NCI-H82 treated with DMSO at 0.1 percent for 48 hours (cell line): ENCODE data around the gene TMED3.
"Not testable (repeated sequence)": the region's sequence is repeated elsewhere in the genome, so short reads cannot be mapped to it uniquely, and the experiment has no call there.

ENCODE experiments used
- DNase-seq: peaks from one replicate; lab custom pipeline; 2025; ENCODE audit not compliant: unreplicated experiment; lab: John Stamatoyannopoulos, UW

Gene TMED3

DNA sequence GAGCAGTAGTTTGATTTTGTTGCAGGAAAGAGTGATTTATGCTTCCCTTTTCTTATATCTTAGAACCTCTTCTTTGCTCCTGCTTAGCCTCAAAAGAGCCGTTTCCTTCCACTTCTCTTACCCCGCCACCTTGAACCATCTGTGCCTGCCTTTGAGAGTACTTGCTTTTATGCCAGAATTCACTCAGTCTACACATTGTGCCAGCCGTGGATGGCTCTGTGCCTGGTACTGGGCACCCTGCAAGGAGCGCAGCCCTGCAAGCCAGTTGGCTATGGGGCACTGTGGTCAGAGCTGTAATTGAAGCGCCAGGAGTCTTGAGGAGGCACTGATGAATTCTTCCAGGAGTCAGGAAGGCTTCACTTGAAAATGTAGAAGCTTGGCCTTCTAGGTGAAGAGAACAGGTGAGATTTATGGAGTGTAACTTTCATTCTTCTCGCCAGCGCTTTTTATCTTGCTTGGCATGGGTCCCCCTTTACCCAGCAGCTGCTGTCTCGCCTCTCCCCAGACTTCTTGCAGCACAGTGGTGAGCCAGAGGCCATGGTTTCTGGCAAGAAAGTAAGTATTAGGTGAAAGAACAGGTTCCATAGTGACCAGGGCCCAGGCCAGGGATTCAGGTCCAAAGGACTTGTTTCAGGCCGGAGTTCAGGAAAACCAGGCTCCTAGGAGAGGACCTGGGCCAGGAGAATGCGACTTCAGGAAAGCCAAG lies 4.9 kb downstream of the TMED3 start:
- DNase-seq, result no peak

DNA sequence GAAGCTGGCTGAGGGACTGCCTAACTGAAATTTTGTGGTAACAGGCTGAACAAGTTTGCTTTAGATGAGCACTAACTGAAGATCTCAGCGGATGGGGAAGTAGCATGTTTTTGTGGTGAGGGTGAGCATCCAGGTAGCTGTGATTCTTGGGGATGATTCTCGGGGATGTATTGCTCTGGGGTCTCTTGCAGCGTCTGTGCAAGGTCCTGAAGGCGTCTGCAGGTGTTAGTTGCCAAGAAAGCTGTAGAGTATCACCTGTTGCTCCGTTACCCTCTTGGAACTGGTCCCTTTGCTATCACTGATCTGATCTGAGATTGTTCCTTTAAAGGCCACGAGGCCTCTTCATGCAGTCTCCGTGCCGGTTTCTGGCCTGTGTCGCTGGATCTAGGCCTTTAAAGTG lies 6.0 kb downstream of the TMED3 start:
- no peak for DNase-seq

DNA sequence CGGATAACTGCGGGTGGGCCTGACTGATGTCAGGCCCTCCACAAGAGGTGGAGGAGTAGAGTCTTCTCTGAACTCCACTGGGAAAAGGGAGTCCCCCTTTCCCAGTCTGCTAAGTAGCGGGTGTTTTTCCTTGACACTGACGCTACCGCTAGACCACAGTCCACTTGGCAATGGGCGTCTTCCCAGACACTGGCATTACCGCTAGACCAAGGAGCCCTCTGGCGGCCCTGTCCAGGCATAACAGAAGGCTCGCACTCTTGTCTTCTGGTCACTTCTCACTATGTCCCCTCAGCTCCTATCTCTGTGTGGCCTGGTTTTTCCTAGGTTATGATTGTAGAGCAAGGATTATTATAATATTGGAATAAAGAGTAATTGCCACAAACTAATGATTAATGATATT lies 9.1 kb downstream of the TMED3 start:
- not testable (repeated sequence) for DNase-seq

DNA sequence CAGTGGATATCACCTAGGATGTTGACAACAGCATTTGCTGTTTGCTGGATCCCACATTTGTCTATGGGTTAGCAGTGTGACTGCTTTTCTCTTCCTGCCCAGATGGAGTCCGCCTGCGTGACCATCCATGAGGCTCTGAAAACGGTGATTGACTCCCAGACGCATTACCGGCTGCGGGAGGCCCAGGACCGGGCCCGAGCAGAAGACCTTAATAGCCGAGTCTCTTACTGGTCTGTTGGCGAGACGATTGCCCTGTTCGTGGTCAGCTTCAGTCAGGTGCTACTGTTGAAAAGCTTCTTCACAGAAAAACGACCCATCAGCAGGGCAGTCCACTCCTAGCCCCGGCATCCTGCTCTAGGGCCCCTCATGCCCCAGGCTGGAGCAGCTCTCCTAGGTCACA lies 11.0 kb downstream of the TMED3 start:
- DNase-seq, result no peak

DNA sequence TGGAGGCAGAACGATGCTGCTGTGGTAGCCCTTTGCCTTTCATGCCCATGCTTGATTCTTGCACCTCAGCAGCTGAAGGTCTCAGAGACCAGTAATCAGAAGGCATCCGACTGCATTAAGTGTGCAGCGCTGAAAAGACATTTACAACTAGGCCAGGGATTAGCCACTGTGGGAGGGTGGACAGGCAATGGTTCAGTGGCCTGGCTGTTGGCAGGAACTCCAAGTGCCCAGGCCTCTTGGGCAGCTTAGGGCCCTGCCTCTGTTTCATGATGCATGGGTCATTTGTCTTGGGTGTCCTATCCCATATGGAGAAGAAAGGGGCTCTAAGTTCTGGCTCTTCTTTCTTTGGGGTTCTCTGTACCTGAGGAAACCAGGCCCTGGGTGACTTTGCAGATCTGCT lies 11.4 kb downstream of the TMED3 start:
- no peak for DNase-seq

DNA sequence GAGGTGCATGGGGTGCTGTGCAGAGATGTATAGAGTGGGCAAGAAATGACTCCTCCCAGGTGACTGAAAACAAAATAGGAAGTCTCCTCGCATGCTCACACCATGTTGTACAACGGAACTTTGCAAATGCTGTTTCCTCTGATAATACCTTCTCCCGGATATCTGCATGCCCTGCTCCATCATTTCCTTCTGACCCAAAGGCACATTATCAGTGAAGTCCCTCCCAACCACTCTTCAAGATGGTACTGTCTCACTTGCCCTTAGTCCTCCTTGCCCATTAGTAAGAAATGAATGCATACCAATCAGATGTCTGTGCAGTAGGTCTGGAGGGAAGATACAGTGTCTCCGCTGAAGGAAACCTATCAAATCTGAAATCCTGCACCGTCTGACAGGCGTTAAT lies 12.0 kb downstream of the TMED3 start:
- DNase-seq, result no peak

DNA sequence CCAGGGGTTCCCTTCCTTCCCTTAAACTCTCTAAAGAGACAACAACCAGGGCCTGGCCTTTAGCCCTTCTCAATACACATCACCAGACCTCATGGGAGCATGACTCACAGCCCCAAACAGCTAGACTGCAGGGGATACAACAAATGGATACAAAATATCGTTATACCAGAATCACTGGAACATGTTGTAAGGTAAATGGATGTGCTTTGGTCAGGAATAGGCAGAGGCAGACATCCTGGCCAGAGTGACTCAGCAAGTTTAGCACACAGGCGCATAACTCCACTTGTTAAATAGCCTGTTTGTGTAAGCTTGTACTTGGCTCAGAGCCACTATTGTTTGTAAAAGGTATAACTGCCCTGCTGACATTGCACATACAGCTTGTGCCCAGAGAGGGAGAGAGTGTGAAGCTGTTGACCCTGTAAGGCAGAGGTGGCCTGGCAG lies 18.3 kb downstream of the TMED3 start:
- no peak for DNase-seq

DNA sequence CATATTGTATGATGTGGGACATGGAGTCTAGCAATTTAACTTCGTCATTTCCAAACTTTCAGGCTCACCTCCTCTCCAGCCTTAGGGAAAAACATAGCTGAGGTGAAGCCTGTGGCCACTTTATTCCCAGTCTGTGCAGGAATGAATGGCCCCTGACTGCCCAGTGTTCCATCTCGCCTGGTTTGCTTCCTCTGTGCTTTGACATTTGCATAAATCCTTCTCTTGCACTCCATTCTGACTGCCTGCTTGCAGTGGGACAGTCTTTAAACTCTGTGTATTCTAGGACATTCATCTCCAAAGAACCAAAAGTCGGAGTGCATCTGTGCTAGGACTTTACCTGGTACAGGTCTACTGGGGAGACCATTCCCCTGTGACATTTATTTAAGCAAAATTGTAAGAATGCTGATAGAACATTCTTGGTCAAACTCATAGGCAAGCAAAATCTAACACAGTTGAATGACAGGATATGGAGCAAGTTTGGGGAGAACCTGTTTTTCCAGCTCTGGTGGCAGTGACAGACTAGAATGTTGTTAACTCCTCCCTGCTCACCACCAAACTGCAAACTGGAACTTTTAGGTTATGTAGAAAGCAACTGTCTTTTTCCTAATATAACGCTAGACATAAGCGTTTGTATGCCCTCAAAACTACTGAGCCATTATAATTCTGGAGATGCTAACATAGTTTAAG lies 22.1 kb downstream of the TMED3 start:
- no peak for DNase-seq

DNA sequence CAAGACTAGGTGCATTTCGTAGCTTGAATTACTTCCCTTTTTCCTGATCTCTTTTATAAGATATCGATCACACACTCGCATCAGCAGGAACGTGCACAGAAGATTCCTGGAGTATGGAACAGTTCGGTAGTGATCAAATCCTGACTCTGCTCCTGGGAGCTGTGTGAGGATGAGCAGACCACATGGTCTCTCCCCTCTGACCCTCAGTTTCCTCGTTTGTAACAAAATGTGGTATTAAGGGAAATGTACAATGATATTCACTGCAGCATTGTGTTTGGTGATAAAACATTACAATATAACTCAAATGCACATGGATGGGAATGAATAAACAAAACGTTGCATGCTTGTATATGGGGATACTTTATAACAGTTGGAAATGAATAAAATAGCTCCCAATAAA lies 26.7 kb downstream of the TMED3 start:
- no peak for DNase-seq

DNA sequence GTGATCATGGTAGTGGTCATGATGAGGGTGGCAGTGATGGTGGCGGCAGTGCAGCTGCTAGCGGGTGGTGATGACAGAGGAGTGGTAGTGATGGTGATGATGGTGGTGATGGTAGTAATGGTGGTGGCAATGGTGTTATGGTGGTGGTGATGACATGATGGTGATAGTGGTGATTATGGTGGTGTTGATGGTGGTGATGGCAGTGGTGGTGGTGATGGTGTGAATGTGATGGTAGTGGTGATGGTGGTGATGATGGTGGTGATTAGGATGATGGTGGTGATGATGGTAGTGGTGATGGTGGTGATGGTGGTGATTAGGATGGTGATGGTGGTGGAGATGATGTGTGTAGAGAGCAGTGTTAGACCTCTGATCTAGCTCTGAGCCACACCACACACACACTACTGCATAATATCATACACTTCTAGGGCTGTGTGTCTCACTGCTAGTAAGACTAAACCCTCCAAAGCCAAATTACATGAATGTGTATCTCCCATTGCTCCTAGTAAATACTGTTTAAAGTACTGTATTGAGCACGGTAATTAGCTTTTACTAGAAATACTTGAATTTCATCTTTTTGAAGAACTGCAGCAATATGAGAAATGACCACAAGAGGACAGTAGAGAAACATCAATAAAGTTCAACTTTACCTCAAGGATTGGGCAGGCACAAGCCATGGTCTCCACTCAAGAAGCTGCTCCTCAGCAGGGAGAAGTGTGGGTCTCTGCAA lies 28.8 kb downstream of the TMED3 start:
- peak; percentile 3 for DNase-seq

DNA sequence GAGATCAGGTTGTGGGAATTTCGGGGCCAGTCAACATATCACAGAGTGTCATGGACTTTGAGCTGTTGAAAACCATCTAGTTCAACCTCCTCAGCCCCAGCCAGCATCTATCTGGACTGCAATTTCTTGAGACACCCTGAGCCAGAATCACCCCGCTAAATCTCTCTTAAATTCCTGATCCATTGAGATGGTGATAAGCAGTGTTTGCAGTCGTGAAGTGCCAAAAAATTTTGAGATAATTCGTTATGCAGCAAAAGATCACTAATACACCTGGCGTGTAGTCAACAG lies 29.3 kb downstream of the TMED3 start:
- no peak for DNase-seq

DNA sequence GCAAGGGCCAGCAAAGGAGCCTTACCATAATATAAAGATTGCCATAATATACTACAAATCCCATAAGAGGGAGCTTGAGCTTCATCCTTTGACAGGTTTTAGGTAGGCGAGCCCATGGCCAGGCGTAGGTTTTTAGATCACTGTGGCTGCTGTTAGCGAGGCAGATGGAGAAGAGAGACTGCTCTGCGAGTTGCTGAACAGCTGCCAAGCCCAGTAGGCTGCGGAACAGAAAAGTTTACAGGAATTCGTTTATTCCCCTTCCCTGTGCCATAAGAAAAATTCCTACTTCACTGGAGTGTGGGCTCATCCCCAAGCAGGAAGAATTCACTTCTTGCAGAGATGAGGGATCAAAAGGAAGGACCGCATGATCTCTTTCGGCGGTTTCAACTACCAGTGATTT lies 30.5 kb downstream of the TMED3 start:
- DNase-seq, result no peak

DNA sequence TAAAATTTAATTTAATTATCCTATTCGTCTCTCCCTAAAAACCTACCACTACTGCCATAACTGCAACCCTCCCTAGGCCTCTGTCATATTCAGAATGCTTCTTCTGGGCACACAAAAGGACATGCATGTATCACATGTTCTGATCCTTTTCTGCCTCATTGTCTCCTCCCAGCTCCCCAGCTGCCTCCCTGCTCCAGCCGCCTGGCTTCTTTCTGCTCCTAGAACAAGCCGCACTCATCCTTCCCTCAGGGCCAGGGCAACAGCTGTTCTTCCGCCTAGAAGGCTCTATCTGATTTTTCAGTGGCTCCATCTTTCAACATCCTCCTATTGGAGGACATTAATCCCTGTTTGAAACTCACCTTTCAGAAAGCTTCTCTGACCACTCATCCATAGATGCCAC lies 38.6 kb downstream of the TMED3 start:
- peak; percentile 66 for DNase-seq

DNA sequence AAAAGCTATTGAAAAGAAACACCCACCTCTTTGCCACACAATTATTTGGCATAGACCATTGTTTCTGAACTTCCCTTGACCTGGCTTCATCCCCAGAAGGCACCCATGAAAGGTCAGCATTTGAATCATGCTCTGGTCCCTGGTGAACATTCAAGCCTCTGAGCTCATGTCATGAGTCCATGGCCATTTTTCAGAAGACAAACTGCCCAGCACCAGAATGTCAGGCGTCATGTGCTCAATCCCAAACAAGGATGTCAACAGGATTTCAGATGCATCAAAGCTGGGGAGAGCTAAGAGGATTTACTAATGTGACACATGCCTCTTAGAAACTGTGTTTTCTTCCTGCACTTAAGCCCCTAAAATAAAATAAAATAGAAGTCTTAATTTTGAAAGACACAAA lies 41.3 kb downstream of the TMED3 start:
- peak; percentile 84 for DNase-seq

DNA sequence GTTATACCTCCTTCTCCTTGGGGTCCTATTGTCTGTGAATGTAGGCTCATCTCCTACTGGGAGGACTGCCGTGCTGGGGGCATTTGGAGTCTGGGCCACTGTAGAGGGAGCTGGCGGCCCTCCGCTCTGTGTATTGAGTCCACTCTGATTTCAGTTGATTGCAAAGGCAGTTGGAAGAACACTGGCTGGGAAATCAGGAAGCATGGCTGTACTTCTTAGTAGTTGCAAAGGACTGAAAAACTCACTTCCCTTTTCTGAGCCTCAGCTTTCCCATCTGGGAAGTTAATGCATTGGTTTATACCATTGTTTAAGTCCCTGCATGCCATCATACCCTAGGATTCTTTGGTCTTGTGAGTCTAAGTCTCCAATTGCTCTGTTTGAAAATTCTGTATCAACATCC lies 46.7 kb downstream of the TMED3 start:
- no peak for DNase-seq

DNA sequence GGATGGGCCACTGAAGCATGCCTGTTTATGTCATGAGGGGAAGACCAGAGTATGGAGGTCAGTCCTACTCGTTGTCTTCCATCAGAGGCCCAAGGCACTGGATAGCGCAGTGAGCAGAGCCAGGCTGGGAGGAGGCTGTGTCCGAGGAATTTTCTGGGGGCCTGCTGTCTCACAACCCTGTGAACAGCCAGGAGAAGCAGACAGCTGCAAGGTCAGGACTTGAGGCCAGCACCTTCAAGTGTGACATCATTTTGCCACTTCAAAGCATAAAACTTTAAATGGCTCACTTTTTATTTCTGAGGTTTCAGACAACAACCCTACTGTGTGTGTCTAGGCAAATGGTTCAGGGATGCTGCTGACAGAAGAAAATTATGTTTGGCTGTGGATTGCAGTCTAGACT lies 47.2 kb downstream of the TMED3 start:
- DNase-seq, result no peak

DNA sequence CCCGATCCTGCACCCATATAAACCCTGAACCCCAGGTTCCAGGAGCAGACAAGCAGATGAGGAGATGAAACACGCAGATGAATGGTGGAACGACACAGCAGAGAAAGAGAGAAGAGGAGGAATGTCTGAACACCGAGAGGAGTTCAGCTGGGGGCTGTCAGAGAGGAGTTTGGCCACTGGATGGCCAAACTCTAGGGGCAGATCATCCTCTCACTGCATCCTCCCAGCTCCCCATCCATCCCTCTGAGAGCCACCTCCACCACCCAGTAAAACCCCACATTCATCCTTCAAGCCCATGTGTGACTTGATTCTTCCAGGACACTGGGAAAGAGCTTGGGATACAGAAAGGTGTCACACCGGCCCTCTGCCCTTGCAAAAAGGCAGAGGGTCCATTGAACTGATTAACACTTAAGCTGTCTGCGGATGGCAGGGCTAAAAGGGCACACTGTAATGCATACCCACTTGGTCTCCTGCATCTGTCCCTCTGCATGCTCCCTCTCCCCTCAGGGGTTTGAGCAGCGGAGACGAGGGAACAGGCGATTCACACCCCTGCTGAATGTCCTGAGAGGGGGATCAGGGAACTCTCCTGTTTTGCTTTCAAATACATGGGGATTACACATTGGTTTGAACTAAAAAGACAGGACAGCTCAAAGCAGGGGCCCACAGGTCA lies 53.8 kb downstream of the TMED3 start:
- DNase-seq, result no peak

DNA sequence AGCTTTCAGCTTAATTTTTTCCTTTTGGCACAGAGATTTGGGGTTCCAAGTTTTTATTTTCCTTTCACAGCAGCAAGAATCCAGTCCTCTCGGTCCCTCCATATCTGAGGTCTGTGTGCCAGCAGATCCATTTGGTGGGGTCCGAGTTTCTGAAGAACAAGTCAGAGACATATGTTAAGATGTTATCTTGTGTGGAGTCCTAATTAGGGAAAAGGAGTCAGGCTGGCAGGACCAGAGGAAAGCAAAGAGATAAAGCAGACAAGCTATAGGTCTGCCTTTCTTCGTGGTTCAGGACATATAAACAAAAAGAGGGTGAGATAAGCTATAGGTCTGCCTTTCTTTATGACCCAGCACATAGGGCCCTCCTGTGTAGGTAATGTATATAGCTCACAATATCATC lies 54.9 kb downstream of the TMED3 start:
- no peak for DNase-seq

DNA sequence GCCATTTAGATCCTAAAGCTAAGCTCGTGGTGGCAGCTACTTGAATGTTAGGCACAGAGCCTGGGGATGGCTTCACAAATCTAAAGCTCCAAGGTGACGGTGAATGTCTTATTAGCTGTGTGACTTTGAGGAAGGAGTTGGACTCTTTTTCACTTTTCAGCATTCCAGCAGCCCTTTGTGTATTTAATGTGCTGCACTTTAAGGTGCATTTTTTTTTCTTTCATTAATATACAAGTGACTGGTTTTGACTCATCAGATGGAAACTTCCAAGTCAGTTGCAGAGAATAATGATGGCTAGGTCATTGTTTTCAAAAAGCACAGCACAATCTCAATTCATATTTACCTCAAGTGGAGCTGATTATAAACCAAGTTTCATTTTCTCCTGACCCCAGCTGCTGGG lies 55.8 kb downstream of the TMED3 start:
- DNase-seq, result no peak

DNA sequence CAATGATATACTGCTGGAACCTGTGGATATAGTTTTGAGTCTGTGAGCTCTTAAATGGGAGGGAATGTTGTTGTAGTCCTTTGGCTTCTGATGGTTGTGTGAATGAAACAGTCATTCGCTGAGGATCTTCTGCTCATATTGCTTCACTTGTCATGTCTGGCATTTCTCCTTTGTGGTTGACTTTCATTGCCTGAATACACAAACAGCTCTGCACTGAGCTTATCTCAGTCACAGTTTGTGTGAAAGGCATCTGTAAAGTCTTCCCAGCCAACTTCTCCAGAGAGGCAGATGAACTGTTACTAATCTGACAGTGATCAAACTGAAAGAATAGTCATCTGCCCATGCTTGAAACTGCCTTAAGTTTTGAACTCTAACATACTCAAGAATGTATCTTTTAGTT lies 59.8 kb downstream of the TMED3 start:
- no peak for DNase-seq

DNA sequence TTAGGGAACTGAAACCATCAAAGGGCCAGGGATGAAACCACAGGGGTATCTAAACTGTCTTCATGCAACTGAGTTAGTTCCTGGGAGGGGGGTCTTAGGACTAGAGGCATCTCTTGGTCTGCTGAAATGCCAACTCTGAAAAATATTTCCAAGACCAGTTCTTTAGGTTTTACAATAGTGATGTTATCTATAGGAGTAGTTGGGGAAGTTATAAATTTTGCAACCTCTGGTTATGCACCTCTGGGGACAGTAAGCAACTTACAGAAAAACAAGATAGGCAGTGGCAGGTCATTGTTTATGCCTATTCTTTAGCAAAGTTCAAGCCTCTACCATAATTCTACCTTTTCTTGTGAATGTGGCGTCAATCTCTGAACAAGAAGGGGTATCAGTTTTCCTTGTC lies 60.7 kb downstream of the TMED3 start:
- DNase-seq, result no peak

DNA sequence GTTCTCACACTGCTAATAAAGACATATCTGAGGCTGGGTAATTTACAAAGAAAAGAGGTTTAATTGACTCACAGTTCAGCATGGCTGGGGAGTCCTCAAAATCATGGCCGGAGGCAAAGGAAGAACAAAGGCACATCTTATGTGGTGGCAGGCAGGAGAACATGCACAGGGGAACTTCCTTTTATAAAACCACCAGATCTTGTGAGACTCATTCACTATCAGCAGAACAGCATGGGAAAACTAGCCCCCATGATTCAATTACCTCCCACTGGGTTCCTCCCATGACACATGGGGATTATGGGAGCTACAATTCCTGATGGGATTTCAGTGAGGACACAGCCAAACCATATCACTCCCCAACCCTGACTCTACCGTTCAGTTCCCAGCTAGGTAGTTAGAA lies 61.5 kb downstream of the TMED3 start:
- no peak for DNase-seq
